HG03280 (cell line): Measurements from ENCODE around the gene GKN2.

ENCODE experiments used
- ATAC-seq: cut with Tn5 transposase; IDR thresholded peaks from one replicate; pipeline ENCODE4 v1.9.1; 2021; ENCODE audit warnings: mild to moderate bottlenecking, moderate library complexity; ENCODE audit not compliant: unreplicated experiment

GKN2 gene, protein sequence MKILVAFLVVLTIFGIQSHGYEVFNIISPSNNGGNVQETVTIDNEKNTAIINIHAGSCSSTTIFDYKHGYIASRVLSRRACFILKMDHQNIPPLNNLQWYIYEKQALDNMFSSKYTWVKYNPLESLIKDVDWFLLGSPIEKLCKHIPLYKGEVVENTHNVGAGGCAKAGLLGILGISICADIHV

DNA sequence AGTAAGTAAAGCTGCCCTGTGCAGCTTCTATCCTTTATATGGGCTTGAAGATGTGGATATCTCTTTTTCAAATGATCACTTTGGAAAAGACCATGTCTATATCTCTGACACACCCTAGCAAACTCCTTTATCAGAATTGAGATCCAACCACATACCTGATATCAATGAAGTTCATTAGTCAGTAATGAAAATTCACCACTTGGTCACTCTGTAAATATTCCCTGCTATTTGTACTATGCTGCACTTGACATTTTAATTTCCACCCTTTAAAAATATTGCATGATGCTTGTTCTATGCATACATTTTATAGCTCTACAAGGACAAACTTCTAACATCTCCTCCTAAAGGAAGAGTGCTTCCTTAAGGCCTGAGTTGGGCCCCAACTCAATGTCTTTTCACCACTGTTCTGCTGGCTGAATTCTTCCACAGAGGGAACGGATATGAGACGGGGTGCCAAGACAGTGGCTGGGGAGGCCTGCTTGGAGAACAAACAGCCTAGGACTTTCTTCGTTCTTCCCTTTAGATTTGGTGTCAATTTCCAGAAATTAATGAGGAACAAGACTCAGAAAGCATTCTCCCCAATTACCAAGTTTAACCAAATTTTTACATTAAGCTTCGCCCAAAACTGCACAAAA lies at the start of gene GKN2:
GKN2 (minus strand) TSS at position 7 of the 635 bp plus-strand sequence. CDS start 32 bp downstream, outside the sequence.
- no peak for ATAC-seq

DNA sequence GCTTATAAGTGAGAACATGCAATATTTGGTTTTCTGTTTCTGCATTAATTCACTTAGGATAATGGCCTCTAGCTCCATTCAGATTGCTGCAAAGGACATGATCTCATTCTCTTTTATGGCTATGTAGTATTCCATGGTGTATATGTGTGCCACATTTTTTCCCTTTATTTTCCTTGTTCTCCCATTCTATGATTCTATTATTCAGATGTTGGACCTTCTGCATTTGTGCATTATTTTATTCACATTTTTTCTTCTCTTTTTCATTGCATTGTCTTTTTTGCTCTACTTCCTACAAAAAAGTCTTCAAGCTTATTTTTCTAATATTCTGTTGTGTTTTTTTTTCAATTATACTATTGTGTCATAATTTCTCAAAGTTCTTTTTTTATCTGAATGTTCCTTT lies 49.2 kb upstream of the GKN2 start:
- ATAC-seq, result no peak

DNA sequence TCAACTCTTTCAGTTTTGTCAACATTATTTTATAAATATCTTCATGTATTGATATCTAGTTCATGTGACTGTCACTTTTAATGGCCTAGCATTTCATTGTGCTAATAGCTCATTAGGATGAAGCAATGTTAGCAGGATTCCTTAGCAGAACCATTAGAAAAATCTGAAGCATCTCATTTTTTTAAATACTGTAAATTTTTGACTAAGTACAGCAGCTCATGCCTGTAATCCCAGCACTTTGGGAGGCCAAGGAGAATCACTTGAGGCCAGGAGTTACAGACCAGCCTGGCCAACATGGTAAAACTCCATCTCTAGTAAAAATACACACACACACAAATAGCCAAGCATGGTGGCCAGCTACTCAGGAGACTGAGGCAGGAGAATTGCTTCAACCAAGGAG lies 44.7 kb upstream of the GKN2 start:
- ATAC-seq, result no peak

DNA sequence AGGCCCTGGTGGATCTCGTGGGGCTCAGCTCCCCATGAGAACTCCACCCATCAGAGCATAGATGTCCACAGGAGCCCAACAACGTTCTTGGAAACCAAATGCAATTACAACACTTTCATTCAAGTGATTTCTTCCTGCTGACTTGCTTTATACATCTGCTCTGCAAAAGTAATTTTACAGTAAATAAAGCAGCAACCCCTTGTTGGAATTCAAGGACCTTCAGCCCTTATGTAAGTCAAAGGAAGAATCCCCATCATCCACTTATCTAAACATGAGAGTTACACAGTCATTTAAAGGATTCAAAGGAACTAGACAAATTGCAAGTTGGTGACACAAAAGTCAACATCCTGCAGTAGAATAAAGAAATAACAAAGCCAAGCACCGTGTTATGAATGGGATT lies 43.2 kb upstream of the GKN2 start:
- ATAC-seq, result no peak

DNA sequence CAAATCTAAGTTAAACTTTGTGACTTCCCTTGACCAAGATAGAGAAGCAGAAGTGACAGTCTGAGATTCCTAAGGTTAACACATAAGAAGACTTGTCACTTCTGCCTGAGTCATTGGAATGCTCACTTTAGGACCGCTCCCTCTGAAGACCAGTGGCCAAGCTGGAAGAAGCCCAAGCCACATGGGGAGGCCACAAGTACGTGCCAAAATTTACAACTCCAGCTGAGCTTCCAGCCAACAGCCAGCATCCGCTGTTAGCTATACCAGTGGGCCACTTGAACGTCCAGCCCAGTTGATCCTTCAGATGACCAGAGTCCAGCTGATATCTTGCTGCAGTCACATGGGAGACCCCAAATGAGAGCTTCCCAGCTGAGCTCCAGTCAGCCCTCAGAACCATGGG lies 42.2 kb upstream of the GKN2 start:
- ATAC-seq, result no peak

DNA sequence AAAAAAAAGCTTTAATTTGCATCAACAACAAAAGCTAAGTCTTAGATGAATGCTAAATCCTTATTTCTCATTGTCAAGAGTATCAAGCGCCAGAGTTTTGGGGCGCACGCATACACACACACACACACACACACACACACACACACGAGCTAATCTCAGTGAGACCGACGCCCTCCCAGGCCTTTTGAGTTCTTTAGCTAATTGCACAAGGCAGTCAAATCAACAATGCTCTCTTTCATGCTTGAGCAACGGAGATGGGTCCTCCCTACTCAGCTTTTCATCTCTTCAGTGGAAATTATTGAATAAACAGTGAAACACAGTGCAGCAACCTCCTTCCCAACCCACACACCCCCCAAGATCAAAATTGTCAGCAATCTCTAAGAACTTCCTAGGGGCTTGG lies 41.0 kb upstream of the GKN2 start:
- no peak for ATAC-seq

DNA sequence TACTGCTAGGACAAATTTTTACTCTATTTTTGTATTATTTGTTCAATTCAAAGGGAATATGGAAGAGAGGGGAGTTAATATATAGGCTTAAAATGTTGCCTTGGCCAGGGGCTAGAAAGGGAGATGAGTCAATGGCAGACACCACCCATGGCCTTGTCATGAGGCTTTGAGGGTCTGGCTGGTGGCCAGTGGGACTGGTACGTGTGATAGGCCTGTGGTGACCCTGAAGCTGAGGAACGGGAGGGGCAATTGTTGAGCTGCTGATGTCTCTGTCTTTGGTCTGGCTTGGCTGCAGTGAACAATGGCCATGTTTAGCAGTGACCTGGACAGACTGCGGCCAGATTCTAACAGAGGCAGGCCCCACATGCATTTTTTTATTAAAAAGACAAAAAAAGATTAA lies 40.2 kb upstream of the GKN2 start:
- no peak for ATAC-seq

DNA sequence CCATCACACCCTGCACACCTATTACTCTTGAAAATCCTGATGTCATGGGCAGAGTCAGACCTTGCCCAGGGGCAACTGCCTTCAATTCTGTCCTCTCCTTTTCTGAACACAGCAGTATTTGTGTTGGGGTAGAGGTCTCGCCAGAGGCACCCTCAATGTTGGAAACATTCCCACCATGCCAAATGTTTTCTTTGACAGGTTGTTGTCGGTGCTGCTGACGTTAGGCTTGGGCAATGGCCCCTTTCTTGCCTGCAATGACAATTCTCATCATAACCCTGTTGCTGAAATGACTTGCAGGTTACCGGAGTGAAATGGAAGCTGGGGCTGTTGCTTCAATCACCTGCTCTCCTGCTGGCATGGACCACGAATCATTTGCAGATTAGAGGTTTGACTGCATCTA lies 39.6 kb upstream of the GKN2 start:
- no peak for ATAC-seq

DNA sequence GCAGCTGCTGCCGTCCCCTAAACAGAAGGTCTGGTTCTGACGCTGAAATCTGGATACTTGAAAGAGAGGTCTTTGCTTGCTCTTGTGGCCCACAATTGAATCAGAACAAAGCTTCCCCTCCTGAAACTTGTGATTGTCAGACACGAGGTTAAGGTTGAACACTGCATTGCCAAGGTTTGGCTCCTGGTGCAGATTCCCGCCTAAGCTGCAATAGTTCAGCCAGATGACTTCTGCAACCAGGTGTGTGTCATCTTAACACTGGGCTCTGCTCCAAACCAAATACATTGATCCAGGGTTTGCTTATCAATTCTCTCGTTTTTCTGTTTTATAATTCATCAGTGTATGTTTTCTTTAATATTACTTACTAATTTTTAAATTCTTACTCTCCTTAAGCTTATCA lies 36.3 kb upstream of the GKN2 start:
- no peak for ATAC-seq

DNA sequence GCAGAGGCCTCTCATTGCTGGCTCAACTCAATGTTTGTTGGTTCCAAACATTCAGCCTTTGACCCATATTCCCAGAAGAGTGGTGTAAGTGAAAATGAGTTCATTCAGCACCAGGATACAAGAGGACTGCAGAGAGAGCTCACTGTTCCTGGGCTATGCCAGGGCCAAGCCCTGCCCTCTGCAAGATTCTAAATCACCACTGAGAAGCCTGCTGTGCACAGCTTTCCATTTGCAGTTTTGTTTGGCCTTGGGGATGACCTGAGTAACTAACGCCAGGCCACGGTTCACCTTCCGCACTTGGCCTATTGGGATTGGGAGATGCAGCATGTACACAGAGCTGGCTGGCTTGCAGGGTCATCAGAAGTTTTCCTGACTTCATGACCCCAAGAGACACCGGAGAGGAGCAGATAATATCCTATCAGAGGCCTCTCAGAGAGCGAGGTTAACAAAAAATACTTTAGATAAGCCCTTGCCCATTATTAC lies 34.4 kb upstream of the GKN2 start:
- ATAC-seq, result no peak

DNA sequence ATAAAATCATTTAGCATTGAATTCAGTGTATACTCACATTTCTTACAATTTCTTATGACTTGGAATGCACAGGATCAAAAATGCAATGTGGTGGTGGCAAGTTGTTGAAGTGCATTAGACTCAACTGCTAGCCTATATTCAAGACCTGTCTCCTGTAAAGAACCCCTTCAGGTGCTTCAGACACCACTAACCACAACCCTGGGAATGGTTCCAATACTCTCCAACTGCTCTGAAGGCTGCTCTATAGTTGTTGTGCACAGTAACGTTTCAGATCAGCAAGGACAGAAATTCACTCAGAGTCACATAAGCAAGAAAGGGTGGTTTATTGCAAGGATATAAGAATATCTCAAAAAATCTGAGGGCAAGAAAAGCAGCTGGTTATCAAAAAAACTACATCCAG lies 28.3 kb upstream of the GKN2 start:
- no peak for ATAC-seq

DNA sequence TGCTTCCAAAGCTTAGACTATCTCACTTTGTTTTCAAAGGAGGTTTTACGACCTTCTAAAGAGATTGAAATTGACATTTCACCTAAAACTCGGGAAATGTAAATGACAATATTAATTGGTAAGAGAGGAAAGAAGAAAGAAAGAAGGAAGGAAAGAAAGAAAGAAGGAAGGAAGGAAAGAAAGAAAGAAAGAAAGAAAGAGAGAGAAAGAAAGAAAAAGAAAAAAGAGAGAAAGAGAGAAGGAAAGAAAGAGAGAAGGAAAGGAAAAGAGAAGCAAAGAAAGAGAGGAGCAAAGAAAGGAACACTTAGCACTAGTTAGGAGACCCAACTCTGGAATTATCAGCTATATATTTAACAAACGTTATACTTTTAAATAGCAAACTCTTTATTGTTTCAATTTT lies 25.4 kb upstream of the GKN2 start:
- ATAC-seq, result no peak

DNA sequence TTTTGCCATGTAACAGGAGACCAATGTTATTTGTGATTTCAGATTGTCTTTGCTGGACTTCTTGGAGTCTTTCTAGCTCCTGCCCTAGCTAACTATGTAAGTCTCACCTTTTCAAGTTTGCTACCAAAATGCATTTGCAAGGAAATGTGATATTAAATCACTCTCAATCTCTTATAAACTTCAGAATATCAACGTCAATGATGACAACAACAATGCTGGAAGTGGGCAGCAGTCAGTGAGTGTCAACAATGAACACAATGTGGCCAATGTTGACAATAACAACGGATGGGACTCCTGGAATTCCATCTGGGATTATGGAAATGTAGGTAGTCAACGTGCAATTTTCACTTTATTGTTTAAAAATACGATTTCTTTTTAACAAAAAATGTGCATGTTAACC lies 24.8 kb upstream of the GKN2 start:
- ATAC-seq, result no peak

DNA sequence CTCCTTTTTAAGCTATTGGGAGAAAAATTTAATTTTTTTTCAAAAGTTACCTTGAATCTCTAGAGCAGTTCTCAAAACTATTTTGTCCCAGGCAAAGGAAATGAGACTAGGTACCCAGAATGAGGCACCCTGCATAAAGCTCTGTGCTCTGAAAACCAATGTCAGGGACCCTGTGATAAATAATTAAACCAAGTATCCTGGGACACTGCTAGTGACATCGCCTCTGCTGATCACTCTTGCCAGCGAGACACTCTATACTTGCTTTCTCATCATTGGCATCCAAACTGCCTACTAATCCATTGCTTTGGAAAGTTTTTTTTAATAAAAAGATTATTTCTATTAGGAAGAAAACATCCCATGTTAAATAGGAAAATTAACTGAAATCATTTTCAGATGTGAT lies 23.2 kb upstream of the GKN2 start:
- no peak for ATAC-seq

DNA sequence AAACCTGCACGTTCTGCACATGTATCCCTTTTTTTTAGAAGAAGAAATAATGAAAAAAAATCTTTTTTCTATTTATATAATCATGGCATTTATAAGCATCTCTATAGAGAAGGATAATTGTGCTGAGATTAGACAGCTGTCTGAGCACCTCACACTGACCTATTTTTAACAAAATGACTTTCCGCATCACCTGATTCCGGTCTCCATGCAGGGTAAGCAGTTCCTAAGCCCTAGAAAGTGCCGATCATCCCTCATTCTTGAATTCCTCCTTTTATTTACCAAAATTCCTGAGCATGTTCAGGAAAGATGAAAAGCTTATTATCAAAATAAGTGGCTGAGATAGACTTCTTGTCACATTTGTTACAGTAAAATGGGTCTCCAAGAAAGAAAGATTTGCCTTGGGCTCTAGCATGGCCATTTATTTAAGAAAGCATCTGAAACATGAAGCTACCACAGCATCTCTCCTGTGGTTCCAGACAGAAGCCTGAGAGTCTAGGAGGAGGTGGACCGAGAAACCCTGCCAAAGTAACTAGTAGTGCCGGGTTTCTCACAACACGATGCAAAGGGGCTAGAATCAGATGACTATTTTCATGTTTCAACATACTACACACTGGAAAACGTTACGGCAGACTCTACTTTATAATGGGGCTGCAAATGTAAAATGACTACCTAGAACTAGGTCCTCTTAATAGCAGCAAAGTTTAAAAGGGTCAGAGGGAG lies 22.4 kb upstream of the GKN2 start:
- no peak for ATAC-seq

DNA sequence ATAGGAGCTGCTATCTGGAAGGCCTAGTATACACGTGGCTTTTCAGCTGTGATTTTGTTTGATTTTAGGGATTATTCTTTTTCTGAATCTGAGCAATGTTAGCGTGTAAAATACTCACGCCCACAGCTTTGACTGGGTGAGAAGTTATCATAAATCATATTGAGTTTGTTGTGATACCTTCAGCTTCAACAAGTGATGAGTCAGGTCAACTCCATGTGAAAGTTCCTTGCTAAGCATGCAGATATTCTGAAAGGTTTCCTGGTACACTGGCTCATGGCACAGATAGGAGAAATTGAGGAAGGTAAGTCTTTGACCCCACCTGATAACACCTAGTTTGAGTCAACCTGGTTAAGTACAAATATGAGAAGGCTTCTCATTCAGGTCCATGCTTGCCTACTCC lies 21.6 kb upstream of the GKN2 start, which contains the start of gene GKN1:
GKN1 (plus strand) TSS at position 386 of the 400 bp plus-strand sequence. CDS start 42 bp downstream, outside the sequence.
- ATAC-seq, result no peak

DNA sequence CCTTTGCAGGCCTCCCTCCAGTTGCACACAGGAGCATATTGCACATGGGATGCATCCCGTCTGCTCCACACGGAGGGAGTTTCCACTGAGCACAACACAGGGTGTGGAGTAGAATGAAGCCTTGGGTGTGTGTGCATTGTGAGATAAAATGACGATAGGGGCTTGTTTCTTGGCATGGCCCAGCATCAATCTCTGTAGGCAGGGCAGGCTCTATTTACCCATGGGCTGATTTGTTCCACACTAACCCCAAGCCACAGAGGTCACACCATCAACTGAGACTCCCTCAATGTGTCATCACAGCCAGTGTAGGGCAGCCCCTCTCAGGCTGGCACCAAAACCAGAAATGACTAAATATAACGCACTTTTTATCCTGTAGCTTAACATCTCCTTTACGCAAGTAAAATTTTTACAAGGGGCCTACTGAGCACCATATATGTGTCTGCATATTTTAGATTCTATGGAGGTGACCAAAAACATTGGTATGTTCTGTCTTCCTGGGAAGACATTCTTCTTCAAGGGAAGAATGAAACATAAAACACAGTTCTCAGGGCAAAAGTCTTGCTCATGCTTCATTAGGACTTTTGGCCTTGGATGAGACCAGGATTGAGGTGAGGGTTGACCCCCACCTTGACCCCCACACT lies 19.0 kb upstream of the GKN2 start:
- ATAC-seq, result no peak

DNA sequence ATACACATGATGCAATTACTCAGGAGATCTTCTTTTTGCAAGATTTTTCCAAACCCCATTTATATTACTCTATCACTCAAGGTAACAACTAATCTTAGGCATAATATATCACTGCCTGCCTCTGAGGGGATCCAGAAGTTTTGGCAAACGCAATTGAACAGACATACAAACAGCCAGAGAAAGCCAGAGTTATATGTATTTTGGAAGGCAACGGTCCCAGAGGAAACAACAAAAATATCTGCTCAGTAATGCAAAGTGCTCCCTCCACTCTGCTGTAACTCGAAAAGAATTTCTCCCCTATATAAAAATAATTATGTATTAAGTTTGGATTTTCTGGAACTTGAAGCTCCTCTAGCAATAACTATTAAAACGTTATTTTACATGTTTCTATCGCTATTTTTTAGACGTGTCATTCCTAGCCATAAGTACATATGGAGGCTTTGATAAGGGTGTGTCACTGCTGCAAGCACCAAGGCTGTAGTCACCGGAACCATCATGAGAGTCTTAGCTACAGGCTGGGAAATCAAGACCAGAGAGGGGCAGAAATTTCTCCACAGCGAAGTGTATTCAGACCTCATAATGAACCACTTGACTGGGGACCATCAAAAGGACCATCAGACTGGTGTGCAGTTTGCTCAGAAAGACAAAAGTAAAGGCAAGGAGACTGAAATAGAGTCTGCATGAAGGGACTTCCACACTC lies 18.0 kb upstream of the GKN2 start:
- no peak for ATAC-seq

DNA sequence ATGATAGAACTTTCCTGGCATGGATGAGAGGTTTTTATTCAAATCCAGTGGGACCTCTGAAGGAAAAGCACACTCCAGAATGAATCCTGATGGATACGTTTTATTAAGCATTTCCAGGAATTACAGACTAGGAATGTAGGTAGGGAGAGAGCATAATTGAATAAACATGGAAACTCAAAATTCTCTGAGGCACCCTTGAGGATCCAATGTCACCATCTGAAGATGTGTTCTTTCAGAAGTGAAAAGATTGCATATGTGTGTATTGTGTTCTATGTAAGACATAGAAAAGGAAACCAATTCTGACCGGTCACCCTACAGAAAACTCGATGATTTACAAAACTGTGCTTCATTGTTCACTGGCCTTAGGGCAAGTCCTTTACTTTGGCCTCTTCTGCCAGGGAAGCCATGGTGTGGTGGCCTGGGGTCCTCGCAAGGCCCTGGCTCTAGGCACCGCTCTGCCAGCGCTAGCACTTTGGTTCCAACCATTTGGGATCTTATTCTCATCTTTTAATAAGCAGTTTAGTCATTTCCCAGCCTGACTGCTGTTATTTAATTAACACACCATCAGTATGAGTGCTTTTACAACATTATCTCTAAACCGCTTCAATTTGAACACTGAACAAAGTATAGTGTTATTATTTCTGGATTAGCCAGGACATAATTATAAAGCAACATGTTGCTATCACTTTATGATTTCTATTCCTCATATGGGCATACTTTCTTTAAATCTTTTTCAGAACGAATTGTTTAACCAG lies 17.2 kb upstream of the GKN2 start:
- ATAC-seq, result no peak

DNA sequence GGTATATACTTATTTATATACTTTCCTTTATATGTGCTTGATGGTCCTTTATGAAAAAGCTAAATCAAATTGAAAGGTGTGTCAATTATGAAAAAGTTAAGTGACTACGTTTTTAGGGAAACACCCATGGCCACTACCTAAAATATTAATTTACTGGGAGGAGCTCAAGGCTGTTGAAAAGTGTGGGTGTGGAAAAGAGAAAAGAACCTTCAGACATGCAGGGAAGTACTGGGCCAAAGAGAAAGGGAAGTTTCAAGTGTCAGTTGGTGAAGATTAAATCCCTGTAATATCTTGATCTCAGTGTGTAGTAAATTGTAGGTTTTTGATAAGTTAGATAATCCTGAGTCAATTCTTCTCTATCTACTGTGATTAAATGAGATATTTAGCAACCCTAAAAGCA lies 15.5 kb upstream of the GKN2 start:
- ATAC-seq, result no peak
